GM19324 (cell line): ENCODE data around the gene SV2B.
A peak's percentile ranks its signal among the peaks of the same experiment; 100 is the strongest.

Experiments
- ATAC-seq: cut with Tn5 transposase; IDR thresholded peaks from one replicate; pipeline ENCODE4 v1.9.1; 2021; ENCODE audit warnings: mild to moderate bottlenecking, moderate library complexity; ENCODE audit not compliant: unreplicated experiment, low FRiP score

SV2B gene

GRCh38 chr15:91101608-91101920 lies 1.5 kb downstream of the SV2B start:
- no peak for ATAC-seq

- ATAC-seq = no peak
These were observed 2.7 kb downstream of the SV2B start for GRCh38 chr15:91102546-91103330.

GRCh38 chr15:91104111-91104510 lies 4.1 kb downstream of the SV2B start:
- ATAC-seq = no peak

- no peak for ATAC-seq
These were observed 8.4 kb downstream of the SV2B start for GRCh38 chr15:91108421-91108820.

- no peak for ATAC-seq
These were observed 9.8 kb downstream of the SV2B start for GRCh38 chr15:91109885-91110284.

- ATAC-seq = no peak
These were observed 10.3 kb downstream of the SV2B start for GRCh38 chr15:91110407-91110806.

GRCh38 chr15:91113030-91113429 lies 13.0 kb downstream of the SV2B start:
- ATAC-seq = no peak

- no peak for ATAC-seq
These were observed 14.2 kb downstream of the SV2B start for GRCh38 chr15:91114301-91114700.

- ATAC-seq = peak; percentile 77
These were observed 16.3 kb downstream of the SV2B start for GRCh38 chr15:91116113-91117067.

GRCh38 chr15:91117375-91117774 lies 17.3 kb downstream of the SV2B start:
- ATAC-seq = no peak

- ATAC-seq = no peak
These were observed 18.9 kb downstream of the SV2B start for GRCh38 chr15:91118817-91119590.

- no peak for ATAC-seq
These were observed 22.2 kb downstream of the SV2B start for GRCh38 chr15:91122296-91122695.

- no peak for ATAC-seq
These were observed 24.1 kb downstream of the SV2B start for GRCh38 chr15:91124132-91124531.

GRCh38 chr15:91125162-91125561 lies 25.1 kb downstream of the SV2B start:
- no peak for ATAC-seq

GRCh38 chr15:91126080-91126479 lies 26.0 kb downstream of the SV2B start:
- no peak for ATAC-seq

GRCh38 chr15:91127236-91127955 lies 27.3 kb downstream of the SV2B start:
- ATAC-seq = no peak

GRCh38 chr15:91128016-91128415 lies 28.0 kb downstream of the SV2B start:
- ATAC-seq = no peak

- no peak for ATAC-seq
These were observed 29.4 kb downstream of the SV2B start for GRCh38 chr15:91129436-91129835.

- no peak for ATAC-seq
These were observed 32.0 kb downstream of the SV2B start for GRCh38 chr15:91132079-91132478.

GRCh38 chr15:91133511-91133910 lies 33.5 kb downstream of the SV2B start:
- no peak for ATAC-seq
